HG03039 (cell line): ENCODE data around the gene HMG20B.
"Not testable (repeated sequence)": the region's sequence is repeated elsewhere in the genome, so short reads cannot be mapped to it uniquely, and the experiment has no call there.

Experiments used
- ATAC-seq: cut with Tn5 transposase; IDR thresholded peaks from one replicate; pipeline ENCODE4 v1.9.1; 2021; ENCODE audit warnings: mild to moderate bottlenecking, moderate library complexity; ENCODE audit not compliant: unreplicated experiment

HMG20B gene

DNA sequence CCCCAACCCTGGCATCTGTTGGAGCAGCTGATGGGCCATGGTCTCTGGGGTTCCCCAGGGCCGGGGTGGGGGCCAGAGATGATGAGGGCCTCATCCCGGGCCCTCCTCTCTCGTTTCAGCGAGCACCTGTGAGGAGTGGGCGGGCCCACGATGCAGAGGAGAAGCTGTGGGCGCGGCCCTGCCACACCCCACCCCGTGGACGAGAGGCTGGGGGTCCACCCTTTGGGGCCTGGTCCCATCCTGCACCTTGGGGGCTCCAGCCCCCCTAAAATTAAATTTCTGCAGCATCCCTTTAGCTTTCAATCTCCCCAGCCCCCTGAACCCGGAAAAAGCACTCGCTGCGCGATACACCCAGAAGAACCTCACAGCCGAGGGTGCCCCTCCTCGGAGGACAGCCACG, 5.6 kb downstream of the HMG20B start:
- ATAC-seq = no peak

DNA sequence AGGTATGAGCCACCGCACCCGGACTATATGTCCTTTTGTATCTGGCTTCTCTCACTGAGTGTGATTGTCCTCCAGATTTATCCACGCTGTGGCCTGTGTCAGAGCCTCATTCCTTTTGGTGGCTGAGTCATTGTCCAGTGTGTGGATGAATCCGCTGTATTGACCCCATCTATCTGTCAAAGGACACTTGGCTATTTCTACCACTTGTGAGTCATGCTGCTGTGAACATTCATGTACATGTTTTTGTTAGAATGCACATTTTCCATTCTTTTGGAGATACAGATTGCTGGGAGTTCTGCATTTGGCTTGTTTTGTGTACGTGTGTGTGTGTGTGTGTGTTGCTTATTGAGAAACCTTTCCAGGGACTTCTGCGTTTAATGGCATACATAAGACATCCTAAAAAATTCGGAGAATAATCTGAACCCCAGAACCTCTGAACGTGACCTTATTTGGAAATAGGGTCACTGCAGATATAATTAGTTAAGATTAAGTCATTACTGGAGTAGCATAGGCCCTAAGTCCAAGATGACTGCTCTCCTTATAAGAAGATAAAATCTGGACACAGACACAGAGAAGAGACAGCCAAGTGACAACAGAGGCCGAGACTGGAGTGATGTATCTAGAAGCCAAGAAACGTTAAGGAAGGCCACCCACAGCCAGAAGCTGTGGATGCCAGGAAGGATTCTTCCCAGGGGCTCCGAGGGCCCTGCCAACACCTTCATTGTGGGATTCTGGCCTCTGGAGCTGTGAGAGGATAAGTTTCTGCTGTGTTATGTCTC, 7.6 kb downstream of the HMG20B start:
- no peak for ATAC-seq

DNA sequence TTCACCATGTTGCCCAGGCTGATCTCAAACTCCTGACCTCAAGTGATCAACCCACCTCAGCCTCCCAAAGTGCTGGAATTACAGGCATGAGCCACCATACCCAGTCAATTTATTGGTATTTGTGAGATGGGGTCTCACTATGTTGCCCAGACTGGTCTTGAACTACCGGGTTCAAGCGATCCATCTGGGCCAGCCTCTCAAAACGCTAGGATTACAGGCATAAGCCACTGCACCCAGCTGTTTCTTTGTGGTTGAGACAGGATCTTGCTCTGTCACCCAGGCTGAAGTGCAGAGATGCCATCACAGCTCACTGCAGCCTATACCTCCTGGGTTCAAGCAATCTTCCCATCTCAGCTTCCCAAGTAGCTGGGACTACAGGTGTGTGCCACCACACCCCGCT, 9.0 kb downstream of the HMG20B start:
- ATAC-seq = not testable (repeated sequence)

DNA sequence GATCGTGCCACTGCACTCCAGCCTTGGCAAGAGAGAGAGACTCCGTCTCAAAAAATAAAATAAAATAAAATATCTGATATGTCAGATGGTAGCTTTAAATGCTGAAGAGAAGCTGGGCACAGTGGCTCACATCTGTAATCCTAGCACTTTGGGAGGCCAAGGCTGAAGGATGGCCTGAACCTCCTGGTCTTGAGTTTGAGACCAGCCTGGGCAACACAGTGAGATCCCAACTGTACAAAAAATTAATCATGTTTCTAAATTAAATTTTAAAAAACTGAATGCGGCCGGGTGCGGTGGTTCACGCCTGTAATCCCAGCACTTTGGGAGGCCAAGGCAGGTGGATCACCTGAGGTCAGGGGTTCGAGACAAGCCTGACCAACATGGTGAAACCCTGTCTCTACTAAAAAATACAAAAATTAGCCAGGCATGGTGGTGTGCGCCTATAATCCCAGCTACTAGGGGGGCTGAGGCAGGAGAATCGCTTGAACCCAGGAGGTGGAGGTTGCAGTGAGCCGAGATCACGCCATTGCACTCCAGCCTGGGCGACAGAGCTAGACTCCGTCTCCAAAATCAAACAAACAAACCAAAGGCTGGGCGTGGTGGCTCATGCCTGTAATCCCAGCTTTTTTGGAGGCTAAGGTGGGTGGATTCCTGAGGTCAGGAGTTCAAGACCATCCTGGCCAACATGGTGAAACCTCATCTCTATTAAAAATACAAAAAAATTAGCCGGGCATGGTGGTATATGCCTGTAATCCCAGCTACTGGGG, 11.5 kb downstream of the HMG20B start:
- not testable (repeated sequence) for ATAC-seq

DNA sequence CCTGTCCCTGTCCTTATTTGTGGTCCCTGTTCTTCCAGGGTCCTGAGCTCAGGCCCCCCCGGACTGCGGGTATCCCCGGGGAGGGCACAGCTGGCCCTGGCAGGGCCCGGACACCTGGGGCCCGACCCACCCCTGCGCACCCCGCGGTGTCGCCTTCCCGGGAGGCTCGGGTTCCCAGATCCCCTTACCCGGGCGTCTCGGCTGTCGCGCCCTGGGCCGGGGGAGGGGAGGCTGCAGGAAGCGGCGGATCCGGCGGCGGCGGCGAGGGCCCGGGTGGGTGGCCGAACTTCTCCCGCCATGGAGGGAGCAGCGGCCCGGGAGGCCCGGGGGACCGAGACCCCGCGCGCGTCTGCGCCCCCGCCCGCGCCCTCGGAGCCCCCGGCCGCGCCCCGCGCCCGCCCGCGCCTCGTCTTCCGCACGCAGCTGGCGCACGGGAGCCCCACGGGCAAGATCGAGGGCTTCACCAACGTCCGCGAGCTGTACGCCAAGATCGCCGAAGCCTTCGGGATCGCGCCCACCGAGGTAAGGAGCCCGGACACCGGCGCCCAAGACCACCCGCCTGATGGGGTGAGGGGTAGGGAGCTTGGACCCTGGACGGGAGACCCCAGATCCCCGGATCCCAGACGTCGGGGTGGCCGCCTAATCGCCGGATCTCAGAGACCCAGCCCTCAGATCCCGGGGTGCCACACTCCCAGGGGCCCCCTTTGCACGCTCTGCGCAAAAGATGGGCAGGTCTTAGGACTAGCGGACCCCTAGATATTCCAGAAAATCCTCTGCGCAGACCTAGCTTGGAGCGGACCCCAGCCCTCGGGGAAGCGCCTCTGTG, 12.8 kb downstream of the HMG20B start, which contains the start of gene GIPC3:
Gene GIPC3, plus strand, starts transcription at position 178 of the 826 bp plus-strand sequence. Its CDS starts 120 bp downstream, at position 298.
- no peak for ATAC-seq

DNA sequence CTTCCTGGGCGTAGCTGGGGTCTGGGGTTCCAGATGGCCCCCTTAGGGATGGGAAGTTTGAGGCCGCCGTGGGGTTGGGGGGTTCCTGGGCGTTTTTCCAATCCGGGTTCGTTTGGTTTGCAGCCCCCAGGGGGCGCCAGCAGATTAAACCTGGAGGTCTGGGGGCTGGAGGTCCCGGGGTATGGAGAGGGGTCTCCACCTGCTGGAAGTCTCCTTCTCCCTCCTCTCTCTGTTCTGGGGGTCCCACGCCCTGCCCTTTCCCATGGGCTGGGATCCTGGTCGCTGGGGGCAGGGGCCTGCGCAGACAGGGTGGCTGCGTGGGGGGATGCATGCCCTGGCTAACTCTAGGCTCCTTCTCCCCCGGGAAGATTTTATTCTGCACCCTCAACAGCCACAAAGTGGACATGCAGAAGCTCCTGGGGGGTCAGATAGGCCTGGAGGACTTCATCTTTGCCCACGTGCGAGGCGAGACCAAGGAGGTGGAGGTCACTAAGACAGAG, 13.4 kb downstream of the HMG20B start:
- ATAC-seq = no peak

DNA sequence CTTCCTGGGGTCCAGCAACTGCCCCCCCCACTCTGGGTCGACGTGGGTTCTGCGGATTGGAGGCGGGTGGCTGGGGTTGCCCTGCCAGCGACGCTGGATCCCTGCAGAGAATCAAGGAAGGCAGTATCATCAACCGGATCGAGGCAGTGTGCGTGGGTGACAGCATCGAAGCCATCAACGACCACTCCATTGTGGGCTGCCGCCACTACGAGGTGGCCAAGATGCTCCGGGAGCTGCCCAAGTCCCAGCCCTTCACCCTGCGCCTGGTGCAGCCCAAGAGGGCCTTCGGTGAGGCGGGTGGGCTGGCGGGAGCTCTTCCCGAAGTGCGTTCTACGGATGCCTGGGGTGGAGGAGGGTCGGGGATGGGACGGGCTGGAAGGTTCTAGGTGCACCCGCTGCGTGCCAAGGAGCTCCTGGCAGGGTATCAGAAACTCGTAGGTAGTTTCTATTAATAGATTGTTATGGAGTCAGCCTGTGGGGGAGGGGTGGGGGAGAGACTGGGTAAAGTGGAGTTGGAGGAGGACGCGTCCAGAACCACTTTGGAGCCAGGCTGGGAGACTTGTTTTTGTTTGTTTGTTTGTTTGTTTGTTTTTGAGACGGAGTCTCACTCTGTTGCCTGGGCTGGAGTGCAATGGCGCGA, 14.1 kb downstream of the HMG20B start:
- ATAC-seq = no peak

DNA sequence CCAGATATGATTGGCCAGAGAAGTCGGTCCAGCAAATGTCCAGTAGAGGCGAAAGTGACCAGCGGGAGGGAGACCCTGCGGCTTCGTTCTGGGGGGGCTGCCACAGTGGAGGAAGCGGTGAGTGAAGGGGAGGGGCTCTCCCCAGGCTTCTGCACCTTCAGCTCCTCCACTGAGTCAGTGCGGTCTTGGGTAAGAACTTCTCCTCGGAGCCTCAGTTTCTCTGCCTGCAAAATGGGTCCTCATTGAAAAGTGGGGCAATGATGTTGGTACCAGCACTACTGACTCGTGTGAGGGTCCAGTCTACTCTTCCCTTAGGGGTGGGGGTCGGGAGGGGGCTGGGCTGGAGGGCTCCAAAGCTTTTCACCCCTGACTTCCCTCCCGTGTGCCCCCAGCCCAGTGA, 16.7 kb downstream of the HMG20B start:
- no peak for ATAC-seq

DNA sequence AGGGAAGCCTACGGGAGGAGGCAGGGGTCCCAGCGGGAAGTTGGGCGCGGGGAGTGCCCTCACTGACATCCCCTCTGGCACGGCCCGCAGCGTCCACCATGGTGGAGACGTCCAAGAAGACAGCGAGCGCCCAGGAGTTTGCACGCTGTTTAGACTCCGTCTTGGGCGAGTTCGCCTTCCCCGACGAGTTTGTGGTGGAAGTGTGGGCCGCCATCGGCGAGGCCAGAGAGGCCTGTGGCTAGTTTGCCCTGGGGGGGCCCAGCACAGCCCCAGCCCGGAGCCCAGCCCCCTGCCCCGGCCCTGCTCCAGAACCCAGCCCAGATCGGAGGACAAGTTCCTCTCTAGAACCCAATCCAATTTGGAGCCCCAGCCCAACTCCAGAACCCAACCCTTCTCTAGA, 17.2 kb downstream of the HMG20B start:
- ATAC-seq = no peak

DNA sequence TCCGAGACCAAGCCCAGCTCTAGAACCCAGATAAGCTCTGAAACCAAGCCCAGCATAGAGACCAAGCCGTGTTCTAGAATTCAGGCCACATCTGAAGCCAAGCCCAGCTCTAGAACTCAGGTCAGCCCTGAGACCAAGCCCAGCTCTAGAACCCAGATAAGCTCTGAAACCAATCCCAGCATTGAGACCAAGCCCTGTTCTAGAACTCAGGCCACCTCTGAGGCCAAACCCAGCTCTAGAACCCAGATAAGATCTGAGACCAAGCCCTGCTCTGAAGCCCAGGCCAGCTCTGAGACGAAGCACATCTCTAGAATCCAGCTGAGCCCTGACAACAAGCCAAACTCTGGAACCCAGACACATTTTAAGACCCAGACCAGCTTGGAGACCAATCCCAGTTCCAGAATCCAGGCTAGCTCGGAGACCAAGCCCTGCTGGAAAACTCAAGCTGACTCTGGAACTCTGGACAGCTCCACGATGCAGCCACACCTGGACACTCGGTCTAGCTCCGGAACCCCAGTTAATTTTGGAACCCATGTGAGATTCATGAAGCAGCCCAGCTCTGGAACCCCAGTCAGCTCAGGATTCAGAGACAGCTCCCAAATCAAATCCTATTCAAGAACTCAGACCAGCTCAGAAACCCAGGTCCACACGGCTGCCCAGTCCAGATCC, 18.4 kb downstream of the HMG20B start:
- ATAC-seq = no peak

DNA sequence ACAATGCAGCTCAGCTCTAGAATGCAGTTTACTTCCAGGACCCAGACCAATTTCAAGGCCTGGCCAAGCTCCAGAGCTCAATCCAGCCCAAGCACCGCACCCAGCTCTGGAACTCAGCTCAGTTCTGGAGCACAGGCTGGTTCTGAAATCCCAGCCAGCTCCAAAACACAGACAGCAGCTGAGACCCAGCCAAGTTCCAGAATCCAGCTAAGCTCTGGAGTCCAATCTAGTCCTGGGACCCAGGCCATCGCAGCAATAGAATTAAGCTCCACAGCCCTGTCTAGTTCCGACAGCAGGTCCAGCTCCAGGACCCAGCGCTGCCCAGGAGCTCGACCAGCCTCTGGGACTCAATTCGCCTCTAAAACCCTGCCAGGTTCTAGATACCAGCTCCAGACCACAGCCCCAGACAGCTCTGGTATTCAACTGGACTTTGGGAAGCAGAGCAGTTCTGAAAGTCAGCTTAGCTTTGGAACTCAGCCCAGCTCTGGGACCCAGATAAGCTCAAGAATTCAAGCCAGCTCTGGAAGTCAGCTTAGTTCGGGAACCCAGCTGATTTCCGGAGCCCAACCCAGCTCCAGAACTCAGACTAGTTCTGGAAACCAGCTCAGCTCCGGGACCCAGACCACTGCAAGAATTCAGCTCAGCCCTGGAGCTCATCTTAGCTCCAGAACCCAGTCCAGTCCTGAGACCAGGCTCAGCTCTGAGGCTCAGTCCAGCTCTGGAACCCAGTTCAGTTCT, 19.3 kb downstream of the HMG20B start:
- ATAC-seq = no peak

DNA sequence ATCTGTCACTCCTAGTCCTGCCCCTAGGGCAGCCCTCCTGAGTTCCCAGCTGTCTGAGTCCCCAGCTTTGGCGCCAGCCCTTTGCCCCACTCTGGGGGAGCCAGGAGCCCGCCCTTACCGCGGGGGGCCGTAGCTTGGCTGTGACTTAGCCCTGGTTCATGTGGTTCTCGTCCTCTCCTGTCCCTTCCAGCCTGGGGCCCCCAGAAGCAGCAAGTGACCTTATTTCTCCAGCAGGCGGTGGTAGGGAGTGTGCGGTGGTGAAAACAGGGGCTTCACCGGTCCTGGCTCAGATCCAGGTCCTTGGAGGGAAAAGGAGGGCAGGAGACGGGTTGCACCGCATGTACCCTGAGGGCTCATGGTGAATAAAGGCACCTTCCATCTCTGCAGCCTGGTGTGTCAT, 20.4 kb downstream of the HMG20B start:
- ATAC-seq = no peak

DNA sequence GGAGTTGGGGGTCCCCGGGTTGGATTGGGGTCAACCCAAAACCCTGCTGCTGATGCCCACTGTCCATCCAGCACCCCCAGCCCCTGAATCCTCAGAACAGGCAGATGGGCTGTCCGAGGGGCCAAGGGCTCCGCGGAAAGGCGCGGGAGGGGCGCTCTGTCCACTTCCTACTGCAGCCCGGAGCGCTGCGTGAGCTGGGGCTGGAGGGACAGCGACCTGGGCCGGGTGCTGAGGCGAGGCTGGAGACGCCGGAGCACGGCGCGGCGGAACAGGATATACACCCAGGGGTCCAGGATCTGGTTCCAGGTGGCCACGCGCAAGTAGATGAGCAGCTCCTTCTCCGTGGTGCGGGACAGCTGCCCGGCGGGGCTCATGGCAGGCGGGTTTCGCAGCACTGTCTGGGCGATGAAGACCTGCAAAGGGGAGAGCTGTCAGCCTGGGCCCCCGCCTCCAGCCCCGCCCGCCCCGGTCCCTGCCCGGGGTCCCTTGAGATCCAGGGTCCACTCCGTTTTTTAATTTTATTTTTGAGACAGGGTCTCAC, 22.8 kb downstream of the HMG20B start:
- ATAC-seq = no peak

DNA sequence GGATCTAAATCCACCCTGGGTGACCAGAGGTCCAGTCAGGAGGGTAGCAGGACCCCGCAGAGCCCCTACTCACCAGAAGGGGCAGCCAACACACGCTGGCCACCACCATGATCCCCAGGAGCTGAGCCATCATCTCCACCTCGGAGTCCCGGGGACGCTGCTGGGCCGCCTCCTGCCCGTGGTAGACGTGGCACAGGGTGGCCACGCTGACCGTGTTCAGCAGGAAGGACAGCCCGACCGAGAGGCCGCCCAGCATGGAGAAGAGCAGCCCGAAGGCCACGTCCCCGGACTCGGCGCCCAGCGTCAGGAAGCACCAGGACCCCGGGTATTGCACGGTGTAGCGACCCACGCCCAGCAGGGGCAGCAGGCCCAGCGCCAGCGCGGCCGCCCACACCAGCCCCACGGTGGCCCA, 27.0 kb downstream of the HMG20B start:
- ATAC-seq = no peak

DNA sequence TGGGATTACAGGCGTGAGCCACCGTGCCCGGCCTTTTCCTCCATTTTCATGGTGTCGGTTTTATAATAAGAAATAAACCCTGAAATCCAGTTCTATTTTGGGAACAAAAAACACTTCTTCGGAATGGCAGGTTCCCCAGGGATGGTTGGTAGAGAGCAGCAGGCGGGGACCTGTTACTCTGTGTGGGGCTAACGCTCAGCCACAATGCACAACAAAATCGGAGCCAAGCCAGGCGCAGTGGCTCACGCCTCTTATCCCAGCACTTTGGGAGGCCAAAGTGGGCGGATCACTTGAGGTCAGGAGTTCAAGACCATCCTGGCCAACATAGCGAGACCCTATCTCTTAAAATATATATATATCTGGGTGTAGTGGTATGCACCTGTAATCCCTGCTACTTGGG, 28.3 kb downstream of the HMG20B start:
- ATAC-seq = no peak

DNA sequence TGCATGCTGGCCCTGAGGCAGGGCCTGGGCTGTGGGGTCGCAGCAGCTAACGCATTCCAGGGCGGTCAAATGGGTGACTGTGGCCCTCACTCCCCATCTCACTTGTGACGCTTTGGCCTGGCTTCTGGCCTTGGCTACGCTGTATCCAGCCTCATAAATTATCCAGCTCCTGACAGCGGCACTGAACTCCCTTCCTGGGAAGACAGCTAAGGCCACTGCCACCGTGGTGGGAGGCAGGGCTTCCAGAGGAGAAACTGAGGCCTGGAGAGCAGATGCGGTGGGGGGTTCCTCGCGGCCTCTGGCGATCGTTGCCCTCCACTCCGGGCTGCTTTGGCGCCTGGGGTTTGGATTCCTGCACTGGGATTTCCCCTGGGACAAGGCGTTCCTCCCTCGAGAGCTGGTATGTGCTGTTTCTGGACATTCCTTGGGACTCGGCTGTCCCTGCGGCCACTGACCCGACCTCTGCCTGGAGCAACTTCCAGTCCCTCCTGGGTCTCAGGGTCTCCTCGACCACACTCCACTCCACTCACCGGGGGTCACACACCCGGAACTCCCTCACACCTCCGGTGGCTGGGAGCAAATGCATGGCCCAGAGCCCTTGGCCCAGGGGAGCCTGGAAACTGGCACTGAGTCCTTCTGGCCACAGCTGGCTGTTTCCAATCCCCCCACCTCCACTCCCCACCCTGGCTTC, 30.5 kb downstream of the HMG20B start:
- ATAC-seq = no peak

DNA sequence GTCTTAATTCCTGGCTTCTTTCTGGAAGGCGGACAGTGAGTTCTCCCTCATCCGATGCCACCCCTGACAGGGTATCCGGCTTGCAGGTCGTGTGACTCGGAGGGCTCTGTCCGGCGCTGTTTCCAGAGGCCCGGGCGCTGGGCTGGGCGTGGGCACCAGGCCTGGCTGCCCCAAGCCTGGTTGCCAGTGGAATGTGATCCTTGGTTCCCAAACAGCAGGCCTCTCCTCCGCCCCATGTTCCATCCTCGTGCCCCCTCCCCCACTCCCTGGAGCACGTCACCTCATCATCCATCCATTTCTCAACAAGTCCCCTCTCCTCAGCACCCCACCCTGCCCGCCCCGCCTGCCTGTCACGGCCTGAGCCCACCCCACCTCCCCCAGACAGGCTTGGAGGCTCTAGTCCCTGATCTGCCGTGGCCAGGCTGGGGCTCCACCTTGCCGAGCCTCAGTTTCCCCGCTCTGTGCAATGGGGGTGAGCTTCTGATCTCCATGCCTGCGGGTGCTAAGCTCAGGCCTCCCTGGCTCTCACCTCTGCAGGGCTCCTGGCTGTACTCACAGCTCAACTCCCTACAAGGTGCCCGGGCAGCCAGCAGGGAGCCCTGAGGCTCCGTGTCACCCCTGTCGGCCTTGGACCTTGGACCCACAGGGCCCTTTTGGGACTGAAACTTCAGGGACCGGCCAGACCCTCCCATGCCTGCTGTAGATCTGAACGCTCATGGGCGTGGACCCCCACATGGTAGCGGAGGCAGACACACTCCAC, 31.7 kb downstream of the HMG20B start:
- no peak for ATAC-seq

DNA sequence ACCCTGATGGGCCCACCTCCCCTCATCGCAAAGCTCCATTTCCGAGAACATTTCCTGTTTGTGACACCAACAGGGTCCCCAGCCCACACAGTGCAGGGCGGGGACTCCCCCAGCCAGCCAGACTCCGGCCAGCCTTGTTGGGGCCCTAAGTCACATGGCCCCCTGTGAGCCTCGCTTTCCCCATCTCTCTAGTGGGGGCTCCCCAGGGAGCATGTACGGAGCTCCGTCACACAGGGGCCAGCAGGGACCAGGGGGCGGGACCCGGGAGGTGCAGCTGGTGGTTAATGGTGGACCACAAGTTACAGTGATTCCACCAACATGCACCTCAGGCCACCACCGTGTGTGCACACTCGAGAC, 32.2 kb downstream of the HMG20B start:
- ATAC-seq = no peak
